Activated CD4-positive, alpha-beta T cell treated with anti-CD3 and anti-CD28 coated beads for 36 hours (primary cell): ENCODE results near the gene ZER1. TPM values are rescaled to one million over a fixed set of nuclear protein-coding genes. Genes with fewer than 3 reads are reported as not detected.
A peak's percentile ranks its signal among the peaks of the same experiment; 100 is the strongest.

Source experiments
- ATAC-seq: fragments of 200-7000 bp; cut with Tn5 transposase; one replicate; pipeline ENCODE4 v1.10.0; 2021; ENCODE audit warnings: mild to moderate bottlenecking, moderate library complexity
- CTCF ChIA-PET: fragments of 350-600 bp; sonication (Branson Sonifier 250); formaldehyde crosslinking; loops from one replicate; lab custom pipeline; 2021; ENCODE audit warnings: antibody characterized with exemption; lab: Charles Lee
- POLR2A ChIA-PET: fragments of 350-600 bp; sonication (Branson Sonifier 250); formaldehyde crosslinking; loops from one replicate; lab custom pipeline; 2021; ENCODE audit warnings: antibody characterized with exemption, inconsistent platforms; lab: Charles Lee
- DNase-seq: peaks from one replicate; pipeline ENCODE4 v3.0.0-alpha.2; 2020
- H3K27ac Mint-ChIP-seq: one replicate; pipeline ENCODE4 v1.8.0; 2021; ENCODE audit warnings: mixed read lengths
- H3K27me3 Mint-ChIP-seq: one replicate; pipeline ENCODE4 v1.8.0; 2021; ENCODE audit warnings: mixed read lengths
- H3K36me3 Mint-ChIP-seq: one replicate; pipeline ENCODE4 v1.8.0; 2021; ENCODE audit warnings: low read depth, mixed read lengths
- H3K4me1 Mint-ChIP-seq: one replicate; pipeline ENCODE4 v1.8.0; 2021; ENCODE audit warnings: mixed read lengths
- H3K4me3 Mint-ChIP-seq: one replicate; pipeline ENCODE4 v1.8.0; 2021; ENCODE audit warnings: mild to moderate bottlenecking, moderate library complexity, mixed read lengths
- H3K9me3 Mint-ChIP-seq: one replicate; pipeline ENCODE4 v1.8.0; 2021; ENCODE audit warnings: low read depth, mixed read lengths
- intact Hi-C, 2 experiments: fragments of 100-400 bp; cut with DNase I in 1 of 2; cut with micrococcal nuclease in 1 of 2; formaldehyde crosslinking; loops; one replicate each; pipeline versions ENCODE4 v1.14.2 to v1.15.1; 2022 to 2024; cut with DNase I, micrococcal nuclease
- total RNA-seq, 2 experiments: library from RNA; stranded (reverse); gene quantifications; one replicate each; pipeline ENCODE4 v1.2.3, GENCODE V29; 2021

ZER1 gene
- total RNA-seq, 2 experiments from 2014 or later, result 17.1 to 19.3 TPM

GRCh38 chr9:128689820-128690683 is 81.7 kb downstream of the ZER1 start:
- ChIA-PET CTCF (interaction anchor here (1.0 to 4.4 kb wide), 2 partner anchors 12 to 13 kb away, joined by 3 to 24 read pairs; partner anchors contain the start of gene PKN3), POLR2A (interaction anchor here (0.6 to 1.3 kb wide), 2 partner anchors 137 to 212 kb away, joined by 3 to 6 read pairs; partner anchors contain the start of gene SPTAN1)
- intact Hi-C loops, result loop anchor here (1.0 to 5.0 kb wide), 21 partner anchors 12 to 903 kb away; partner anchors contain the start of genes DOLK (in 2 of the 2), ENDOG (in 2 of the 2), NUP188 (in 2 of the 2) and ZDHHC12 (in 2 of the 2)
- H3K4me3 Mint-ChIP-seq, result peak overlapping the region; percentile 99
- DNase-seq (peak; percentile 71), ATAC-seq (no peak)
- peaks cover 56% of the 10 kb centered on the region for H3K4me1 Mint-ChIP-seq
- H3K27ac Mint-ChIP-seq, result peak overlapping the region; percentile 100
- H3K9me3 Mint-ChIP-seq, result no peaks in the 10 kb centered on the region
- peaks cover 46% of the 10 kb centered on the region for H3K36me3 Mint-ChIP-seq
- no peaks in the 10 kb centered on the region for H3K27me3 Mint-ChIP-seq

GRCh38 chr9:128689293-128689774 is 82.4 kb downstream of the ZER1 start:
- no peak overlapping the region for H3K27ac Mint-ChIP-seq
- CTCF ChIA-PET, result interaction anchor here (1.6 kb wide), 1 partner anchor 13 kb away, joined by 3 read pairs; the partner anchor contains the start of gene PKN3
- no peaks in the 10 kb centered on the region for H3K9me3 Mint-ChIP-seq
- peak overlapping the region; percentile 38 for H3K4me3 Mint-ChIP-seq
- DNase-seq, result no peak
- H3K36me3 Mint-ChIP-seq, result peaks cover 40% of the 10 kb centered on the region
- H3K4me1 Mint-ChIP-seq, result peaks cover 63% of the 10 kb centered on the region
- no peaks in the 10 kb centered on the region for H3K27me3 Mint-ChIP-seq
- intact Hi-C loops, result loop anchor here (1.0 to 5.0 kb wide), 21 partner anchors 13 to 902 kb away; partner anchors contain the start of genes DOLK (in 2 of the 2), ENDOG (in 2 of the 2), NUP188 (in 2 of the 2) and ZDHHC12 (in 2 of the 2)
- POLR2A ChIA-PET, result interaction anchor here (0.6 to 2.1 kb wide), 4 partner anchors 8 to 232 kb away, joined by 3 to 4 read pairs (median 4); partner anchors contain the start of gene SPTAN1
- ATAC-seq, result no peak

GRCh38 chr9:128688501-128689292 is 83.0 kb downstream of the ZER1 start, which contains the start of gene SET:
TSS of gene SET (plus strand) at chr9:128689222. CDS start at chr9:128689583, 361 bp downstream.
- ChIA-PET POLR2A (interaction anchor here (0.6 to 2.1 kb wide), 3 partner anchors 9 to 231 kb away, joined by 3 to 4 read pairs (median 4); no protein-coding TSS in a partner anchor), CTCF (interaction anchor here (1.6 kb wide), 1 partner anchor 13 kb away, joined by 3 read pairs; the partner anchor contains the start of gene PKN3)
- peaks cover 38% of the 10 kb centered on the region for H3K36me3 Mint-ChIP-seq
- H3K4me3 Mint-ChIP-seq, result peak within 1 kb of the TSS; percentile 99
- intact Hi-C loops, result loop anchor here (1.0 to 5.0 kb wide), 22 partner anchors 14 to 901 kb away; partner anchors contain the start of genes DOLK (in 2 of the 2), ENDOG (in 2 of the 2), NUP188 (in 2 of the 2) and ZDHHC12 (in 2 of the 2)
- H3K27me3 Mint-ChIP-seq, result no peaks in the 10 kb centered on the region
- ATAC-seq (peak; percentile 71), DNase-seq (peak; percentile 96)
- H3K4me1 Mint-ChIP-seq, result peaks cover 61% of the 10 kb centered on the region
- H3K9me3 Mint-ChIP-seq, result no peaks in the 10 kb centered on the region
- H3K27ac Mint-ChIP-seq, result peak within 1 kb of the TSS; percentile 94

- intact Hi-C loops, result loop anchor here (5.0 kb wide), 3 partner anchors 130 to 900 kb away; partner anchors contain the start of genes CDK9 (in 1 of the 2), DOLK (in 1 of the 2), ENDOG (in 1 of the 2) and NUP188 (in 1 of the 2)
- ChIA-PET CTCF (interaction anchor here (1.2 kb wide), 1 partner anchor 10 kb away, joined by 3 read pairs; no protein-coding TSS in a partner anchor), POLR2A (interaction anchor here (2.1 kb wide), 1 partner anchor 16 kb away, joined by 4 read pairs; no protein-coding TSS in a partner anchor)
- Mint-ChIP-seq H3K9me3 (no peaks in the 10 kb centered on the region), H3K4me1 (peaks cover 58% of the 10 kb centered on the region), H3K36me3 (peaks cover 31% of the 10 kb centered on the region), H3K27me3 (no peaks in the 10 kb centered on the region), H3K4me3 (peak overlapping the region; percentile 10), H3K27ac (peak overlapping the region; percentile 67)
- DNase-seq, result no peak
- no peak for ATAC-seq
Measured at GRCh38 chr9:128687453-128687852, 84.3 kb downstream of the ZER1 start.

- H3K4me1 Mint-ChIP-seq, result peaks cover 46% of the 10 kb centered on the region
- H3K36me3 Mint-ChIP-seq, result peaks cover 18% of the 10 kb centered on the region
- no peaks in the 10 kb centered on the region for H3K9me3 Mint-ChIP-seq
- peak overlapping the region; percentile 96 for H3K27ac Mint-ChIP-seq
- peak overlapping the region; percentile 95 for H3K4me3 Mint-ChIP-seq
- CTCF ChIA-PET, result interaction anchor here (0.8 kb wide), 1 partner anchor 38 kb away, joined by 3 read pairs; the partner anchor contains the start of gene ZDHHC12
- peak; percentile 17 for ATAC-seq
- POLR2A ChIA-PET, result interaction anchor here (0.7 to 1.0 kb wide), 3 partner anchors 11 to 133 kb away, joined by 3 to 4 read pairs (median 4); partner anchors contain the start of gene SPTAN1
- peak; percentile 71 for DNase-seq
- H3K27me3 Mint-ChIP-seq, result no peaks in the 10 kb centered on the region
- intact Hi-C loops, result loop anchor here (2.0 to 5.0 kb wide), 5 partner anchors 29 to 899 kb away; partner anchors contain the start of genes CDK9 (in 1 of the 2), DOLK (in 1 of the 2), DYNC2I2 (in 1 of the 2) and ENDOG (in 1 of the 2)
Measured at GRCh38 chr9:128685636-128686489, 85.9 kb downstream of the ZER1 start.

GRCh38 chr9:128684325-128685199 is 87.2 kb downstream of the ZER1 start:
- Mint-ChIP-seq H3K36me3 (peaks cover 12% of the 10 kb centered on the region), H3K27me3 (no peaks in the 10 kb centered on the region), H3K27ac (peak overlapping the region; percentile 96), H3K4me1 (peaks cover 46% of the 10 kb centered on the region), H3K9me3 (no peaks in the 10 kb centered on the region), H3K4me3 (peak overlapping the region; percentile 95)
- peak; percentile 89 for DNase-seq
- ChIA-PET CTCF (interaction anchor here (0.5 to 1.8 kb wide), 10 partner anchors 9 to 271 kb away, joined by 3 to 13 read pairs (median 3); partner anchors contain the start of gene PKN3), POLR2A (interaction anchor here (0.8 to 1.4 kb wide), 9 partner anchors 13 to 397 kb away, joined by 3 to 7 read pairs (median 3); partner anchors contain the start of genes SPOUT1, SPTAN1 and ZDHHC12)
- peak; percentile 64 for ATAC-seq
- intact Hi-C loops, result loop anchor here (1.0 to 5.0 kb wide), 10 partner anchors 28 to 897 kb away; partner anchors contain the start of genes DOLK (in 2 of the 2), DYNC2I2 (in 2 of the 2), NUP188 (in 2 of the 2) and CDK9 (in 1 of the 2)

GRCh38 chr9:128684065-128684324 is 87.7 kb downstream of the ZER1 start:
- Mint-ChIP-seq H3K27ac (peak overlapping the region; percentile 96), H3K36me3 (peaks cover 12% of the 10 kb centered on the region), H3K4me3 (peak overlapping the region; percentile 95), H3K4me1 (peaks cover 46% of the 10 kb centered on the region), H3K9me3 (no peaks in the 10 kb centered on the region), H3K27me3 (no peaks in the 10 kb centered on the region)
- intact Hi-C loops, result loop anchor here (1.0 to 2.0 kb wide), 7 partner anchors 27 to 263 kb away; partner anchors contain the start of genes DYNC2I2 (in 2 of the 2), DOLK (in 1 of the 2), NUP188 (in 1 of the 2) and ODF2 (in 1 of the 2)
- ChIA-PET CTCF (interaction anchor here (0.8 to 1.8 kb wide), 5 partner anchors 11 to 35 kb away, joined by 3 to 13 read pairs (median 4); partner anchors contain the start of gene PKN3), POLR2A (interaction anchor here (0.6 to 1.4 kb wide), 7 partner anchors 26 to 397 kb away, joined by 3 to 5 read pairs (median 3); partner anchors contain the start of genes SPOUT1, SPTAN1 and ZDHHC12)
- ATAC-seq (no peak), DNase-seq (no peak)

- CTCF ChIA-PET, result interaction anchor here (0.6 to 1.8 kb wide), 3 partner anchors 10 to 19 kb away, joined by 3 to 13 read pairs (median 4); partner anchors contain the start of gene PKN3
- DNase-seq (peak; percentile 58), ATAC-seq (no peak)
- H3K27me3 Mint-ChIP-seq, result no peaks in the 10 kb centered on the region
- peaks cover 12% of the 10 kb centered on the region for H3K36me3 Mint-ChIP-seq
- peak overlapping the region; percentile 96 for H3K27ac Mint-ChIP-seq
- POLR2A ChIA-PET, result interaction anchor here (0.6 to 1.4 kb wide), 6 partner anchors 26 to 398 kb away, joined by 3 to 5 read pairs (median 3); partner anchors contain the start of genes SPTAN1 and ZDHHC12
- intact Hi-C loops, result loop anchor here (1.0 to 2.0 kb wide), 7 partner anchors 27 to 264 kb away; partner anchors contain the start of genes DYNC2I2 (in 2 of the 2), DOLK (in 1 of the 2), NUP188 (in 1 of the 2) and ODF2 (in 1 of the 2)
- H3K4me3 Mint-ChIP-seq, result peak overlapping the region; percentile 95
- no peaks in the 10 kb centered on the region for H3K9me3 Mint-ChIP-seq
- H3K4me1 Mint-ChIP-seq, result peaks cover 46% of the 10 kb centered on the region
Measured at GRCh38 chr9:128683340-128684064, 88.2 kb downstream of the ZER1 start.
